Skeletal muscle tissue (tissue), 4 donors: Measurements from ENCODE around the gene SLC7A14. TPM values are rescaled to one million over a fixed set of nuclear protein-coding genes. Genes with fewer than 3 reads are reported as not detected.

Experiments used
- H3K27ac ChIP-seq: one replicate; pipeline ENCODE4 v1.7.0; 2013; ENCODE audit warnings: mild to moderate bottlenecking, low read depth, low read length, inconsistent platforms
- H3K27me3 ChIP-seq, 3 donors: one replicate each; pipeline ENCODE4 v1.7.0; 2013; ENCODE audit warnings: low read length in 3 of 3; ENCODE audit not compliant: control insufficient read depth in 3 of 3, insufficient read depth in 3 of 3
- H3K36me3 ChIP-seq, 3 donors: one replicate each; pipeline ENCODE4 v1.7.0; 2013; ENCODE audit warnings: low read length in 3 of 3; ENCODE audit not compliant: control insufficient read depth in 3 of 3, insufficient read depth in 3 of 3
- H3K4me1 ChIP-seq, 3 donors: one replicate each; pipeline ENCODE4 v1.7.0; 2013; ENCODE audit warnings: low read length in 3 of 3, mild to moderate bottlenecking in 3 of 3; ENCODE audit not compliant: control insufficient read depth in 3 of 3, insufficient read depth in 3 of 3
- H3K4me3 ChIP-seq, 3 donors: one replicate each; pipeline ENCODE4 v1.7.0; 2013; ENCODE audit warnings: low read length in 3 of 3
- H3K9ac ChIP-seq, 3 donors: one replicate each; pipeline ENCODE4 v1.7.0; 2013; ENCODE audit warnings: low read length in 3 of 3, mild to moderate bottlenecking in 3 of 3, moderate library complexity in 2 of 3, low read depth in 1 of 3
- H3K9me3 ChIP-seq, 3 donors: one replicate each; pipeline ENCODE4 v1.7.0; 2013; ENCODE audit warnings: low read length in 3 of 3; ENCODE audit not compliant: control insufficient read depth in 3 of 3
- total RNA-seq: library from RNA; depleted of rRNA; stranded (reverse); fragments of >200 nt; gene quantifications from one replicate; pipeline ENCODE4 v1.2.3, GENCODE V29; 2014
- donor health status: Osteomylitis.

SLC7A14 gene
- total RNA-seq, 1 donor from 2014 or later: not detected

DNA sequence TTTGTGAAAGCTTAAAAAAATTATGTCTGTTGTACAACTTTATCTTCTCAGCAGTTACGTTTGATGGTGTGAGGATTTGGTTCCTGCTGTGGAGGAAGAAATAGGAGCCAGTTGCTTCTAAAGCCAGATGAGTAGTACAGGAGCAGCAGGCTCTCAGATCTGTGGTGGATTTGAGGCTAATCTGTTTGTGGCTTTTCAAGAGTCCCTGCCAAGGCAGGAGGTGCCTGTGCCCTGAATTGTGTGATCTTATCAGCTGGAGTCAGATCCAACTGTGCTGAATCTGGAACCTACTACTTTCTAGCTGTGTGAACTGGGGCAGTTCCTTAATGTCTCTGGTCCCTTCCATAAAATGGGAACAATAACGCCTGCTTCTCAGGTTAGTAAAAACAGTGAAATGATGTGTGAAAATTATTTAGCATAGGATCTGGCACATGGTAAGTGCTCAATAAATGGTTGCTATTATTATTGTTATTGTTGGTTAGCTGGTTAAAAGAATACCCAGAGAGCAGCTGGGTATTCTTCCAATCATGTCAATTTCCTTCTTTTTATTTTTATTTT is 159.6 kb downstream of the SLC7A14 start:
- Histone ChIP-seq H3K9me3 (no peaks in the 10 kb centered on the region), H3K27ac (no peak overlapping the region), H3K36me3 (no peaks in the 10 kb centered on the region), H3K27me3 (no peaks in the 10 kb centered on the region), H3K9ac (no peak overlapping the region), H3K4me3 (no peak overlapping the region), H3K4me1 (no peaks in the 10 kb centered on the region)

- H3K9ac ChIP-seq: no peak overlapping the region
- H3K27me3 ChIP-seq: no peaks in the 10 kb centered on the region
- no peaks in the 10 kb centered on the region for H3K4me1 ChIP-seq
- no peaks in the 10 kb centered on the region for H3K9me3 ChIP-seq
- no peak overlapping the region for H3K27ac ChIP-seq
- no peaks in the 10 kb centered on the region for H3K36me3 ChIP-seq
- H3K4me3 ChIP-seq: no peak overlapping the region
These were observed 160.2 kb downstream of the SLC7A14 start for GRCh38 chr3:170425491-170426239.

GRCh38 chr3:170424879-170425278 is 161.0 kb downstream of the SLC7A14 start:
- H3K9me3 ChIP-seq: no peaks in the 10 kb centered on the region
- no peak overlapping the region for H3K4me3 ChIP-seq
- peaks cover 0 to 7% (median 2%) of the 10 kb centered on the region in 3 donors for H3K27me3 ChIP-seq
- no peak overlapping the region for H3K9ac ChIP-seq
- H3K4me1 ChIP-seq: peaks cover 0 to 2% (median 0%) of the 10 kb centered on the region in 3 donors
- H3K36me3 ChIP-seq: no peaks in the 10 kb centered on the region
- H3K27ac ChIP-seq: no peak overlapping the region

DNA sequence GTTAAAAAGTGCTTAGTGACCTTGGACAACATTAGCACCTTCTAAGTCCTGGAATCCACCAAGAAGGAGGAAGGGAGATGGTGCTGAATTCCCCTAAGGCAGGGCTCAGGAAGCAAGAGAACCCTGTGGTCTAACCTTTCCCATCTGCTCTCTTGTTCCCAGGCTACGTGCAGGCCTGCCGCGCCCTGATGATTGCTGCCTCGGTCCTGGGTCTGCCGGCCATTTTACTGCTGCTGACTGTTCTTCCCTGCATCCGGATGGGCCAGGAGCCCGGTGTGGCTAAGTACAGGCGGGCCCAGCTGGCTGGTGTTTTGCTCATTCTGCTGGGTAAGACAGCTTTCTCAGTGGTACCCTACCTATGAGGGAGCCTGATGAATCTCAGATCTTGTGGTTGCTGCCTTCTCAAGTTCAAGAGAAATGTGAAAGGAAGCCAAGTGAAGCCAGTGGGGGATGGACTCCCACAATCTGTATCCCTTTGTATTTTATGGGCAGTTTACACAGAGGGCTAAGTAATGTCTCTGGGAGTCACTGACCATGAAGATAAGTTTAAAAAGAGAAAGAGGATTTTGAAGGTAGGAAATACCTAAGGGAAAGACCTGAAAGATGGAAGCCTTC is 162.8 kb downstream of the SLC7A14 start:
- Histone ChIP-seq H3K4me3 (no peak overlapping the region), H3K36me3 (no peaks in the 10 kb centered on the region), H3K27ac (no peak overlapping the region), H3K27me3 (peaks cover 10 to 24% (median 16%) of the 10 kb centered on the region in 3 donors), H3K9me3 (no peaks in the 10 kb centered on the region), H3K9ac (no peak overlapping the region), H3K4me1 (peaks cover 8 to 16% (median 15%) of the 10 kb centered on the region in 3 donors)

- no peaks in the 10 kb centered on the region for H3K36me3 ChIP-seq
- no peak overlapping the region for H3K4me3 ChIP-seq
These were observed 164.1 kb downstream of the SLC7A14 start for GRCh38 chr3:170421758-170422157.

DNA sequence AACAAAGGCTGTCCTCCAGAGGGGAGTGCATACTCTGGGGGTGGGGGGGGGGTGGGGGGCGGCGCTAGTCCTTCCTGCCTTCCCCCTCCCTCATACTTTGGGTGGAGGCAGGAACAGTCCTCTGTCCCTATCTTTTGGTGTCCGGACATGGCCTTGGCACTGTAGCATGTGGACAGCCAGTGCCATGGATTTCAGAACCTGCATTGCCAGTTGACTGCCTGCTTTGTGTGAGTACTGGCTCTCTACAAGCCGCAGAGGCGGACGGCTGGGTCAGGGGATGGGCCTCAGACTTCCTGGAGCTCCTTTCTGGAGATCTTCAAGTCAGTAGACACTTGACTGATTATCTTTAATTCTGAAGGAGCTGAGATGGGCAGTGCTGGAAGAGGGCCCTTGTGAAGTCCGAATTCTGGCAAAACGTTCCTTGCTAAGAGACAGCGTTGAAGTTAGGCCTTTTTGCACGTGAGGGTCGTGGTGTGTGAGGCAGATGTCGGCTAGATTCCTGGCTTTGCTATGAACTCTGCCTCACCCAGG is 164.7 kb downstream of the SLC7A14 start:
- Histone ChIP-seq H3K4me1 (peaks cover 8 to 16% (median 16%) of the 10 kb centered on the region in 3 donors), H3K27ac (no peak overlapping the region), H3K9ac (no peak overlapping the region), H3K9me3 (no peaks in the 10 kb centered on the region), H3K27me3 (peaks cover 11 to 36% (median 24%) of the 10 kb centered on the region in 3 donors), H3K36me3 (no peaks in the 10 kb centered on the region), H3K4me3 (peak overlapping the region in 2 of 3 donors; percentile 35 to 43)

More at GRCh38 chr3:170421758-170422157, 164.1 kb downstream of the SLC7A14 start:
- Histone ChIP-seq H3K9ac (no peak overlapping the region), H3K27ac (no peak overlapping the region), H3K9me3 (no peaks in the 10 kb centered on the region), H3K27me3 (peaks cover 11 to 36% (median 24%) of the 10 kb centered on the region in 3 donors), H3K4me1 (peaks cover 8 to 16% (median 16%) of the 10 kb centered on the region in 3 donors)

GRCh38 chr3:170420307-170420821 is 165.5 kb downstream of the SLC7A14 start:
- H3K27ac ChIP-seq: no peak overlapping the region
- H3K4me1 ChIP-seq: peaks cover 8 to 16% (median 16%) of the 10 kb centered on the region in 3 donors
- H3K9ac ChIP-seq: no peak overlapping the region
- H3K4me3 ChIP-seq: peak overlapping the region; percentile 32 to 74 (median 60)
- no peaks in the 10 kb centered on the region for H3K36me3 ChIP-seq
- H3K9me3 ChIP-seq: no peaks in the 10 kb centered on the region
- peaks cover 11 to 36% (median 24%) of the 10 kb centered on the region in 3 donors for H3K27me3 ChIP-seq

GRCh38 chr3:170419557-170420087 is 166.3 kb downstream of the SLC7A14 start:
- Histone ChIP-seq H3K36me3 (no peaks in the 10 kb centered on the region), H3K4me1 (peaks cover 8 to 16% (median 16%) of the 10 kb centered on the region in 3 donors), H3K27me3 (peaks cover 11 to 36% (median 24%) of the 10 kb centered on the region in 3 donors), H3K9ac (peak overlapping the region in 1 of 3 donors; percentile 16), H3K4me3 (peak overlapping the region; percentile 60 to 74 (median 69)), H3K27ac (no peak overlapping the region), H3K9me3 (no peaks in the 10 kb centered on the region)

DNA sequence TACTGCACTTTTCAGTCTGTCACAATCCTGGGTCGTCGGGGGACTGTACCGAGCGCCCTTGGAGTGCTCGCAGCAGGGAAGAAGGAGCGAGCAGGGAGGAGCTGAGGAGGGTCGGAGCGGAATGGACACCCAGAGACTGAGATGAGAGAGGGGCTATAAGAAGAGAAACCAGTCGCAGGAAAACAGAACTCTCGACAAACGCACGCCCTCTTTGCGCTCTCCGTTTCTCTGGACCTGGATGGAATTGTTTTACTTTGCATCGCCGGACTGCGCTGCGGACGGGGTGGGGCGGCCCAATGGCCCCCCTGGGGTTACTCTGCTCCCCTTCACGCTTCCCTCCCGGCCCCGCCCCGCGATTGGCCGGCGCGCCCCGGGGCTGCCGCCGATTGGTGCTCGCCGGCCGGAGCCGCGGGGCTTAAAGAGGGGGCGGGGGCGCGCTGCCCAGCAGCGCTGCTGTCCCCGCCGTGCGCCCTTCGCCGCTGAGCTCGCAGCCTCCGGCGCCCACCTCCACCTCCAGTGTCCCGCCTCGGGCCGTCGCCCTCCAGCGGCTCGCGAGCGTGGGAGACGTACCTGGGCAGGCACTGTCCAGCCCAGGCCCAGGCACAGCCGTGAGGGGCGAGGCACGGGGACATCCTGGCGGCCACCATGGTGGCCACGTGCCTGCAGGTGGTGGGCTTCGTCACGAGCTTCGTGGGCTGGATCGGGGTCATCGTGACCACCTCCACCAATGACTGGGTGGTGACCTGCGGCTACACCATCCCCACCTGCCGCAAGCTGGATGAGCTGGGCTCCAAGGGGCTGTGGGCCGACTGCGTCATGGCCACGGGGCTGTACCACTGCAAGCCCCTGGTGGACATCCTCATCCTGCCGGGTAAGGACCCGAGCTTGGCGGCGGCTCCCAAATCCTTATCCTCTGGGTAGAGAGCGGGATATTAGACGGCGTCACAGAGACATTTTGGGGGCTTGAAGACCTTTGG is 167.2 kb downstream of the SLC7A14 start, which contains the start of gene CLDN11:
Gene CLDN11 (plus strand): TSS at position 447 of the 977 bp plus-strand sequence. CDS start 199 bp downstream, at position 646.
- peak within 1 kb of the TSS in 2 of 3 donors; percentile 35 to 57 for H3K9ac ChIP-seq
- peaks cover 11 to 36% (median 24%) of the 10 kb centered on the region in 3 donors for H3K27me3 ChIP-seq
- H3K27ac ChIP-seq: no peak within 1 kb of the TSS
- no peaks in the 10 kb centered on the region for H3K9me3 ChIP-seq
- no peaks in the 10 kb centered on the region for H3K36me3 ChIP-seq
- H3K4me3 ChIP-seq: peak within 1 kb of the TSS; percentile 69 to 75 (median 74)
- peaks cover 8 to 16% (median 16%) of the 10 kb centered on the region in 3 donors for H3K4me1 ChIP-seq
